ENCODE results near the gene TNS3. TPM values are rescaled to one million over a fixed set of nuclear protein-coding genes. Genes with fewer than 3 reads are reported as not detected.

TNS3 gene
- total and polyA plus RNA-seq, 2 of the 13 experiments (the other 11 are each of a cell fraction or from before 2014, with no cell fraction given), result 52.9 to 55.7 TPM

GRCh38 chr7:47360301-47360900 is 221.5 kb downstream of the TNS3 start:
- H3K4me3 ChIP-seq (replicated peaks in 1 of 3; ENCODE audit: insufficient read depth in 1 of 3, low read depth in 2 of 3, low read length in 3 of 3), result no peak overlapping the region
- no peak overlapping the region for H3K4me2 ChIP-seq (ENCODE audit: low read depth, low read length)
- no peak overlapping the region for H2AFZ ChIP-seq (ENCODE audit: low read length)
- peaks cover 35% of the 10 kb centered on the region for H3K79me2 ChIP-seq (ENCODE audit: insufficient read depth, low read length)
- CTCF ChIA-PET (ENCODE audit: low intra/inter-chr PET ratio, low total read pairs), result no interaction called here
- WGBS (ENCODE audit: low lambda C conversion rate), result 100% methylated on average over 6 of the region's 11 CpGs
- in situ Hi-C loops (cut with HindIII; ENCODE audit: extremely low pct_ligation_motif_present, low pct_unique_long_range_greater_than_20kb) (no loop called here), intact Hi-C loops (cut with micrococcal nuclease; ENCODE audit: unreplicated experiment) (no loop called here)
- no TSS peak for BruUV-seq (replicated peaks)
- ATAC-seq (no peak), DNase-seq (ENCODE audit: low spot score) (no peak), FAIRE-seq (no peak)
- H3K27me3 ChIP-seq (ENCODE audit: control insufficient read depth in 1 of 2, insufficient read depth in 2 of 2, low read length in 2 of 2), result no peaks in the 10 kb centered on the region
- POLR2A ChIA-PET, result no interaction called here
- peaks cover 35 to 72% of the 10 kb centered on the region in 2 experiments for H3K36me3 ChIP-seq (replicated peaks in 1 of 2; ENCODE audit: control insufficient read depth in 1 of 2, insufficient read depth in 2 of 2, low read length in 2 of 2)
- H4K20me1 ChIP-seq (ENCODE audit: insufficient read depth, low read length), result peaks cover 50% of the 10 kb centered on the region
- H3K9me3 ChIP-seq (ENCODE audit: low read length), result no peaks in the 10 kb centered on the region
- TF ChIP-seq FIP1L1 (IDR thresholded peaks at IDR 0.05; ENCODE audit: borderline replicate concordance, insufficient read depth, low read depth, low read length), result no peak
- no peak for TF ChIP-seq ZBTB38 (CRISPR knock-in tag; IDR thresholded peaks at IDR 0.05)
- TF ChIP-seq FOXO1 (CRISPR knock-in tag; IDR thresholded peaks at IDR 0.05), result no peak
- TF ChIP-seq ZNF605 (CRISPR knock-in tag; IDR thresholded peaks at IDR 0.05), result no peak
- no peak for TF ChIP-seq ZNF281 (CRISPR knock-in tag; IDR thresholded peaks at IDR 0.05; ENCODE audit: borderline replicate concordance)
- TF ChIP-seq PHF5A (CRISPR knock-in tag; IDR thresholded peaks at IDR 0.05; ENCODE audit: low read depth, unreplicated experiment), result no peak
- no peak for TF ChIP-seq MTERF4 (CRISPR knock-in tag; IDR thresholded peaks at IDR 0.05)
- no peak overlapping the region for H3K9ac ChIP-seq (ENCODE audit: insufficient read depth, low read depth, low read length)
- no peak overlapping the region for H3K27ac ChIP-seq (ENCODE audit: extremely low read length, insufficient read depth, low read length)
- no peaks in the 10 kb centered on the region for H3K4me1 ChIP-seq (ENCODE audit: insufficient read depth, low read length)

All from HepG2 (cell line).